Vagina (tissue), 2 donors: ENCODE results near the gene SUGCT. TPM values are rescaled to one million over a fixed set of nuclear protein-coding genes. Genes with fewer than 3 reads are reported as not detected.

Source experiments
- DNase-seq, 2 donors: peaks; one replicate each; pipeline ENCODE4 v3.0.0-alpha.2; 2017; ENCODE audit errors: extremely low spot score in 2 of 2
- H3K27ac ChIP-seq: fragments of 200-600 bp; sonication (generic); one replicate; pipeline ENCODE4 v1.5.1; 2019
- H3K27me3 ChIP-seq: fragments of 200-600 bp; sonication (generic); one replicate; pipeline ENCODE4 v1.5.1; 2019
- H3K36me3 ChIP-seq, 2 donors: fragments of 200-600 bp; sonication (generic); one replicate each; pipeline ENCODE4 v1.5.1; 2017 to 2019
- H3K4me1 ChIP-seq: fragments of 200-600 bp; sonication (generic); one replicate; pipeline ENCODE4 v1.5.1; 2019
- H3K4me3 ChIP-seq, 2 donors: fragments of 200-600 bp; sonication (generic); 1 replicate in 1 of 2; 2 replicates in 1 of 2; pipeline ENCODE4 v1.5.1; 2016 to 2019
- H3K9me3 ChIP-seq: fragments of 200-600 bp; sonication (generic); one replicate; pipeline ENCODE4 v1.5.1; 2019
- POLR2A ChIP-seq, 2 donors: fragments of 450-650 bp; IDR thresholded peaks; one replicate each; pipeline ENCODE4 v1.6.1; 2017; ENCODE audit warnings: antibody characterized with exemption in 2 of 2, mild to moderate bottlenecking in 2 of 2, moderate library complexity in 2 of 2
- POLR2AphosphoS5 ChIP-seq, 2 donors: sonication (generic); formaldehyde crosslinking; IDR thresholded peaks; one replicate each; pipeline ENCODE4 v1.9.0; 2017; ENCODE audit warnings: antibody characterized with exemption in 2 of 2, mild to moderate bottlenecking in 2 of 2, low read depth in 1 of 2; ENCODE audit not compliant: insufficient read depth in 1 of 2
- intact Hi-C: fragments of 100-400 bp; cut with DNase I; formaldehyde crosslinking; loops from one replicate; pipeline ENCODE4 v1.15.1; 2023
- total RNA-seq: library from RNA; depleted of rRNA; stranded (reverse); fragments of >200 nt; gene quantifications from one replicate; pipeline ENCODE4 v1.2.3, GENCODE V29; 2016
- TF ChIP-seq, protein P1 (sequence below), 3 experiments: fragments of 450-650 bp in 2 of 3; fragments of 200-600 bp in 1 of 3; sonication (generic) in 1 of 3; IDR thresholded peaks; one replicate each; pipeline ENCODE4 v1.5.1; 2017 to 2019; ENCODE audit warnings: antibody characterized with exemption in 3 of 3, mild to moderate bottlenecking in 2 of 3, moderate library complexity in 2 of 3

Gene SUGCT
- total RNA-seq, 1 donor from 2014 or later: 2.2 TPM

GRCh38 chr7:40608321-40609075, 473.7 kb downstream of the SUGCT start:
- Histone ChIP-seq H3K4me3 (no peak overlapping the region), H3K27ac (no peak overlapping the region), H3K36me3 (no peaks in the 10 kb centered on the region), H3K4me1 (no peaks in the 10 kb centered on the region), H3K27me3 (no peaks in the 10 kb centered on the region), H3K9me3 (no peaks in the 10 kb centered on the region)
- TF ChIP-seq, protein P1, sequence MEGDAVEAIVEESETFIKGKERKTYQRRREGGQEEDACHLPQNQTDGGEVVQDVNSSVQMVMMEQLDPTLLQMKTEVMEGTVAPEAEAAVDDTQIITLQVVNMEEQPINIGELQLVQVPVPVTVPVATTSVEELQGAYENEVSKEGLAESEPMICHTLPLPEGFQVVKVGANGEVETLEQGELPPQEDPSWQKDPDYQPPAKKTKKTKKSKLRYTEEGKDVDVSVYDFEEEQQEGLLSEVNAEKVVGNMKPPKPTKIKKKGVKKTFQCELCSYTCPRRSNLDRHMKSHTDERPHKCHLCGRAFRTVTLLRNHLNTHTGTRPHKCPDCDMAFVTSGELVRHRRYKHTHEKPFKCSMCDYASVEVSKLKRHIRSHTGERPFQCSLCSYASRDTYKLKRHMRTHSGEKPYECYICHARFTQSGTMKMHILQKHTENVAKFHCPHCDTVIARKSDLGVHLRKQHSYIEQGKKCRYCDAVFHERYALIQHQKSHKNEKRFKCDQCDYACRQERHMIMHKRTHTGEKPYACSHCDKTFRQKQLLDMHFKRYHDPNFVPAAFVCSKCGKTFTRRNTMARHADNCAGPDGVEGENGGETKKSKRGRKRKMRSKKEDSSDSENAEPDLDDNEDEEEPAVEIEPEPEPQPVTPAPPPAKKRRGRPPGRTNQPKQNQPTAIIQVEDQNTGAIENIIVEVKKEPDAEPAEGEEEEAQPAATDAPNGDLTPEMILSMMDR (IDR thresholded peaks at IDR 0.05): no peak
- no peak for TF ChIP-seq POLR2A (IDR thresholded peaks at IDR 0.05)
- TF ChIP-seq POLR2AphosphoS5 (IDR thresholded peaks at IDR 0.05; ENCODE audit: insufficient read depth in 1 of 2, low read depth in 1 of 2): no peak
- intact Hi-C loops: no loop called here
- DNase-seq: no peak

DNA sequence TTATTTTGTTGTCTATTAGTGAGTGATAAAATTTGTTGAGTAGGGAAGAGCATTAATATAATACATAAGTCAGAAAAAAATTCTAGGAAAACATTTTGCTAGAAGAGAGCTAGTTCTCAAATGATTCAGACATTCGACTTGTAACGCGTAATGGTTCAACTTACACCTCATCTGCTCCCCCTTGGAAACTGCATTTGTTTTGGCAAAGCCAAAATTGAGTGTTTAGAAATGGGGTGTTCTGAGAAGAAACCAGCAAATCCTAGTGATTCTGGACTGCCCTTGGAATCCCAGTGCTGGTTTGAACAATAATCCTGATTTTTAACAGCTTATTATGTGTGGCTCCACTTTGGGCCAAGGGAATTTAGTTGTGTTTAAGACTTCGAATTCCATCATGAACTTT, 475.7 kb downstream of the SUGCT start:
- Histone ChIP-seq H3K4me1 (no peaks in the 10 kb centered on the region), H3K27ac (no peak overlapping the region), H3K4me3 (no peak overlapping the region), H3K27me3 (no peaks in the 10 kb centered on the region), H3K36me3 (no peaks in the 10 kb centered on the region), H3K9me3 (no peaks in the 10 kb centered on the region)
- TF ChIP-seq, protein P1 (IDR thresholded peaks at IDR 0.05): no peak
- no peak for DNase-seq
- intact Hi-C loops: loop anchor here (5.0 kb wide), 1 partner anchor 1987 kb away; no protein-coding TSS in a partner anchor

GRCh38 chr7:40611095-40611871, 476.5 kb downstream of the SUGCT start:
- H3K4me1 ChIP-seq: no peaks in the 10 kb centered on the region
- intact Hi-C loops: loop anchor here (5.0 kb wide), 1 partner anchor 1986 kb away; no protein-coding TSS in a partner anchor

DNA sequence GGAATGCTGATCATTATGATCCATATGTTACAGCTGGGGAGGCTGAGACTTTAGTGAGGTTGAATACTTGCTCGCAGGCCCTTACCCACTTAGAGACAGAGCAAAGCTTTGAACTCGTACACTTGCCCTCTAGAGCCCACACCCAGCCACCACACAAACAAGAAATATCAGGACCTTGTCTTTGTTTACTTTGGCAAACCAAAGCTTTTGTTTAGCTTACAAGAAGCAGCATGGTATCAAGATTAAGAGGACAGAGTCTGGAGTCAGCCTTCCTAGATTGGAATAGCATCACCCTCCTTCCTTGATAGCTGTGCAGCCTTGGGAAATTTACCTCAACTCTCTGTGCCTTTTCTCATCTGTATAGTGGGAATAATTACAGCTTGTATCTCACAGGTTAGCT, 477.5 kb downstream of the SUGCT start:
- intact Hi-C loops: loop anchor here (5.0 kb wide), 1 partner anchor 1985 kb away; no protein-coding TSS in a partner anchor
- Histone ChIP-seq H3K4me1 (no peaks in the 10 kb centered on the region), H3K9me3 (no peaks in the 10 kb centered on the region), H3K27ac (no peak overlapping the region), H3K4me3 (no peak overlapping the region), H3K27me3 (no peaks in the 10 kb centered on the region), H3K36me3 (no peaks in the 10 kb centered on the region)
- TF ChIP-seq POLR2A (IDR thresholded peaks at IDR 0.05) (no peak), POLR2AphosphoS5 (IDR thresholded peaks at IDR 0.05; ENCODE audit: insufficient read depth in 1 of 2, low read depth in 1 of 2) (no peak)
- TF ChIP-seq, protein P1 (IDR thresholded peaks at IDR 0.05): no peak
- no peak for DNase-seq

More at GRCh38 chr7:40611095-40611871, 476.5 kb downstream of the SUGCT start:
- TF ChIP-seq, protein P1 (IDR thresholded peaks at IDR 0.05): no peak
- TF ChIP-seq POLR2A (IDR thresholded peaks at IDR 0.05) (no peak), POLR2AphosphoS5 (IDR thresholded peaks at IDR 0.05; ENCODE audit: insufficient read depth in 1 of 2, low read depth in 1 of 2) (no peak)
- no peak for DNase-seq
- no peak overlapping the region for H3K27ac ChIP-seq
- no peak overlapping the region for H3K4me3 ChIP-seq
- no peaks in the 10 kb centered on the region for H3K27me3 ChIP-seq
- H3K36me3 ChIP-seq: no peaks in the 10 kb centered on the region
- no peaks in the 10 kb centered on the region for H3K9me3 ChIP-seq
